ENCODE results near the gene DAZAP2.

- TF ChIP-seq POLR2A (IDR thresholded peaks at IDR 0.05) (no peak), CTCF (IDR thresholded peaks at IDR 0.05) (no peak)
These were observed 33.3 kb upstream of the DAZAP2 start for GRCh38 chr12:51205350-51205749.

All from prostate gland (tissue), 2 donors.